DOHH2 (cell line): ENCODE results near the gene DNAJC15.

Source experiments
- CTCF ChIP-seq: fragments of 200-600 bp; sonication (generic); IDR thresholded peaks from one replicate; pipeline ENCODE4 v1.5.1; 2014; ENCODE audit warnings: antibody characterized with exemption, mild to moderate bottlenecking, low read depth, low read length; ENCODE audit not compliant: poor library complexity, severe bottlenecking
- EZH2phosphoT487 ChIP-seq: fragments of 200-600 bp; sonication (generic); IDR thresholded peaks from 2 replicates; pipeline ENCODE4 v1.6.1; 2017; ENCODE audit warnings: borderline replicate concordance, mild to moderate bottlenecking, antibody characterized with exemption, low read length, moderate library complexity, mixed read lengths

DNA sequence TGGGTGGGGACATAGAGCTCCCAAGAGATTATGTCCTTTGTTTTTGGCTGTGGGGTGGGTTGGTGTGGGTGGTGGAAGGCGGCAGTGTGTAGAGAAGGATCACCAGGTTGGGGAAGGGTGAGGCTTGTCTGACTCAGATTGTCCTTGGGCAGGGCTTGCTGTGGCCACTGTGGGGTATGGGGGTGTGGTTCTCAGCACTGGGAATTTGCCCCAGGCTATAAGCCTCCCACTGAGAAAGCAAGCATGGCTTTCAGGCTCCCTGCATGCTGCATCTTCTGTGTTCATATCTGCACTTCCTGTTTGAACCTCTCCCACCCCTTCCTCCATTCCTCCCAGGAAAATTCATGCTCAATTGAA is 34.9 kb downstream of the DNAJC15 start:
- TF ChIP-seq CTCF (no peak), EZH2phosphoT487 (no peak)
